H9 (cell line): ENCODE measurements around the gene SLCO3A1. TPM values are rescaled to one million over a fixed set of nuclear protein-coding genes. Genes with fewer than 3 reads are reported as not detected.

ENCODE experiments used
- DNase-seq: peaks from one replicate; pipeline ENCODE4 v3.0.0-alpha.2; 2017
- H2AFZ ChIP-seq: one replicate; pipeline ENCODE4 v1.6.1; 2013; ENCODE audit warnings: mild to moderate bottlenecking, low read length, control low read depth, moderate library complexity
- H2AK5ac ChIP-seq: 2 replicates; pipeline ENCODE4 v1.6.1; 2013; ENCODE audit warnings: low read length, control low read depth, mixed read lengths; ENCODE audit not compliant: insufficient read length
- H2BK120ac ChIP-seq: one replicate; pipeline ENCODE4 v1.6.1; 2013; ENCODE audit warnings: low read depth, mild to moderate bottlenecking, low read length, control low read depth, inconsistent platforms; ENCODE audit not compliant: poor library complexity, severe bottlenecking
- H2BK12ac ChIP-seq: 2 replicates; pipeline ENCODE4 v1.6.1; 2013; ENCODE audit warnings: low read length, control low read depth, mixed read lengths, low read depth; ENCODE audit not compliant: insufficient read length
- H2BK15ac ChIP-seq: 2 replicates; pipeline ENCODE4 v1.6.1; 2013; ENCODE audit warnings: low read depth, low read length, control low read depth
- H2BK20ac ChIP-seq: one replicate; pipeline ENCODE4 v1.6.1; 2013; ENCODE audit warnings: low read depth, mild to moderate bottlenecking, low read length, control low read depth, inconsistent platforms; ENCODE audit not compliant: poor library complexity, severe bottlenecking
- H2BK5ac ChIP-seq: 2 replicates; pipeline ENCODE4 v1.6.1; 2013; ENCODE audit warnings: low read length, control low read depth, mixed read lengths; ENCODE audit not compliant: insufficient read length
- H3K14ac ChIP-seq: 2 replicates; pipeline ENCODE4 v1.6.1; 2013; ENCODE audit warnings: low read length, control low read depth; ENCODE audit not compliant: insufficient read depth
- H3K18ac ChIP-seq: 2 replicates; pipeline ENCODE4 v1.6.1; 2013; ENCODE audit warnings: low read depth, mild to moderate bottlenecking, mixed read lengths, low read length, control low read depth; ENCODE audit not compliant: insufficient read length
- H3K23ac ChIP-seq: 2 replicates; pipeline ENCODE4 v1.6.1; 2013; ENCODE audit warnings: low read length, control low read depth, mixed read lengths, low read depth; ENCODE audit not compliant: insufficient read length
- H3K23me2 ChIP-seq: 2 replicates; pipeline ENCODE4 v1.6.1; 2013; ENCODE audit warnings: low read depth, mild to moderate bottlenecking, mixed read lengths, low read length, control low read depth; ENCODE audit not compliant: insufficient read length, poor library complexity, severe bottlenecking
- H3K27ac ChIP-seq: 2 replicates; pipeline ENCODE4 v1.5.1; 2013; ENCODE audit warnings: low read length, control low read depth, mixed read lengths, low read depth; ENCODE audit not compliant: insufficient read length
- H3K27me3 ChIP-seq: 2 replicates; pipeline ENCODE4 v1.6.1; 2013; ENCODE audit warnings: low read length, control low read depth, inconsistent platforms; ENCODE audit not compliant: insufficient read depth
- H3K4ac ChIP-seq: 2 replicates; pipeline ENCODE4 v1.6.1; 2013; ENCODE audit warnings: low read depth, mild to moderate bottlenecking, control low read depth, inconsistent platforms, low read length, moderate library complexity
- H3K4me1 ChIP-seq: 2 replicates; pipeline ENCODE4 v1.6.1; 2013; ENCODE audit warnings: low read length, control low read depth, inconsistent platforms; ENCODE audit not compliant: insufficient read depth
- H3K4me2 ChIP-seq: 2 replicates; pipeline ENCODE4 v1.6.1; 2013; ENCODE audit warnings: low read length, control low read depth, mixed read lengths; ENCODE audit not compliant: insufficient read length, insufficient read depth
- H3K56ac ChIP-seq: 2 replicates; pipeline ENCODE4 v1.6.1; 2013; ENCODE audit warnings: low read depth, mild to moderate bottlenecking, mixed read lengths, low read length, control low read depth; ENCODE audit not compliant: insufficient read length
- H3K79me1 ChIP-seq: 2 replicates; pipeline ENCODE4 v1.6.1; 2013; ENCODE audit warnings: low read depth, mild to moderate bottlenecking, moderate library complexity, low read length, control low read depth, inconsistent platforms; ENCODE audit not compliant: insufficient read depth, poor library complexity, severe bottlenecking
- H3K79me2 ChIP-seq: 2 replicates; pipeline ENCODE4 v1.6.1; 2013; ENCODE audit warnings: low read length, control low read depth, inconsistent platforms; ENCODE audit not compliant: insufficient read depth
- H3K9ac ChIP-seq: 2 replicates; pipeline ENCODE4 v1.6.1; 2013; ENCODE audit warnings: low read length, control low read depth, mixed read lengths; ENCODE audit not compliant: insufficient read length; ENCODE audit errors: extremely low read depth
- H3K9me3 ChIP-seq: one replicate; pipeline ENCODE4 v1.6.1; 2013; ENCODE audit warnings: low read depth, low read length, inconsistent platforms; ENCODE audit not compliant: control insufficient read depth
- H3T11ph ChIP-seq: one replicate; pipeline ENCODE4 v1.6.1; 2013; ENCODE audit warnings: mild to moderate bottlenecking, low read length, control low read depth, inconsistent platforms
- H4K20me1 ChIP-seq: one replicate; pipeline ENCODE4 v1.6.1; 2013; ENCODE audit not compliant: control insufficient read depth, insufficient read length, insufficient read depth
- H4K5ac ChIP-seq: 2 replicates; pipeline ENCODE4 v1.6.1; 2013; ENCODE audit warnings: low read depth, mild to moderate bottlenecking, mixed read lengths, low read length, control low read depth; ENCODE audit not compliant: insufficient read length
- H4K8ac ChIP-seq: replicated peaks from 2 replicates; pipeline ENCODE4 v1.6.1; 2013; ENCODE audit warnings: low read length, control low read depth, mixed read lengths, low read depth; ENCODE audit not compliant: insufficient read length
- H4K91ac ChIP-seq: 2 replicates; pipeline ENCODE4 v1.6.1; 2013; ENCODE audit warnings: low read depth, mild to moderate bottlenecking, moderate library complexity, mixed read lengths, low read length, control low read depth; ENCODE audit not compliant: insufficient read length
- H3K27ac Mint-ChIP-seq, 3 experiments: 2 replicates in 2 of 3; 3 replicates in 1 of 3; pipeline ENCODE4 v1.8.0; 2020 to 2021; ENCODE audit warnings: mixed read lengths in 3 of 3, mild to moderate bottlenecking in 1 of 3, moderate library complexity in 1 of 3
- H3K27me3 Mint-ChIP-seq: 2 replicates; pipeline ENCODE4 v1.8.0; 2021; ENCODE audit warnings: low read depth, mild to moderate bottlenecking, moderate library complexity, mixed read lengths
- H3K36me3 Mint-ChIP-seq, 3 experiments: 2 replicates in 2 of 3; 3 replicates in 1 of 3; pipeline ENCODE4 v1.8.0; 2020 to 2021; ENCODE audit warnings: low read depth in 3 of 3, mixed read lengths in 3 of 3; ENCODE audit not compliant: insufficient read depth in 1 of 3
- H3K4me1 Mint-ChIP-seq, 2 experiments: 2 replicates each; pipeline ENCODE4 v1.8.0; 2020; ENCODE audit warnings: mixed read lengths in 2 of 2
- H3K4me3 Mint-ChIP-seq, 2 experiments: 2 replicates in 1 of 2; 3 replicates in 1 of 2; pipeline ENCODE4 v1.8.0; 2020 to 2021; ENCODE audit warnings: mild to moderate bottlenecking in 2 of 2, mixed read lengths in 2 of 2, moderate library complexity in 1 of 2
- H3K9me3 Mint-ChIP-seq, 2 experiments: 2 replicates in 1 of 2; 3 replicates in 1 of 2; pipeline ENCODE4 v1.8.0; 2020; ENCODE audit warnings: mild to moderate bottlenecking in 2 of 2, mixed read lengths in 2 of 2, moderate library complexity in 1 of 2
- WGBS: extraction: QIAGEN DNeasy Blood & Tissue Kit; methylation state at CpG from one replicate; pipeline ENCODE4 v1.1.7; 2013; ENCODE audit warnings: missing lambda C conversion rate, low lambda C conversion rate, mixed read lengths; ENCODE audit not compliant: insufficient read length; ENCODE audit errors: extremely low coverage; 5-methylcytosine and 5-hydroxymethylcytosine counted together
- total RNA-seq: library from RNA; stranded (reverse); gene quantifications from 2 replicates; pipeline ENCODE4 v1.2.1, GENCODE V29; 2021
- TF ChIP-seq, protein P1 (sequence below): fragments of 200-600 bp; sonication (generic); conservative IDR thresholded peaks from 3 replicates; pipeline ENCODE4 v1.8.0; 2021; ENCODE audit warnings: antibody characterized with exemption, mild to moderate bottlenecking

Gene SLCO3A1
- total RNA-seq, 1 experiment from 2014 or later, result 9.4 TPM

DNA sequence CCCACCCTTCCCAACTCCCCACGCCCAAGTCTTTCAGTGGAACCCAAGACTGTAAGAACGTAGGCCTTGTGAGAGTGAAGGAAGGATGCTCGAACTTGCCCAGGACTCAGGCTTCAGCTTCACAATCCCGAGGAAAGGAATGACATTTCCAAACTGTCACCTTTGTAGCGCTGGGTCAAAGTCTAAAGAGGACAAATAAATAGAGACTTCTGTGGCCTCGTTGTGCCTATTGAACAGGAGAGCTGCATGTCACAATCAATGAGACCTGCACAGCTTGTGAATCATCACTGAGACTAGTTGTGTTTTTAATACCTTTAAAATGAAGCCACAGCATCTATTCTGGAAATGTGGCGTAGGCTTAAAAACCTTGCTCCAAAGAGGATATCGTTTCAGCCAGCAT lies 317.4 kb downstream of the SLCO3A1 start:
- H3K56ac ChIP-seq, result no peak overlapping the region
- no peak overlapping the region for H2BK5ac ChIP-seq
- no peak overlapping the region for H3K27ac ChIP-seq
- H3K18ac ChIP-seq, result no peak overlapping the region
- no peak overlapping the region for H3K27ac Mint-ChIP-seq
- H3K14ac ChIP-seq, result no peak overlapping the region
- no peak overlapping the region for H2BK120ac ChIP-seq
- no peaks in the 10 kb centered on the region for H4K20me1 ChIP-seq
- H4K91ac ChIP-seq, result no peak overlapping the region
- no peak overlapping the region for H3K23ac ChIP-seq
- no peak overlapping the region for H3T11ph ChIP-seq
- H3K36me3 Mint-ChIP-seq, result no peaks in the 10 kb centered on the region
- no peak overlapping the region for H3K4me2 ChIP-seq
- H3K9me3 ChIP-seq, result no peaks in the 10 kb centered on the region
- no peaks in the 10 kb centered on the region for H3K4me1 ChIP-seq
- no CpG with 5 or more reads among the region's 8 CpGs for WGBS
- H3K9me3 Mint-ChIP-seq, result peaks cover 0 to 3% of the 10 kb centered on the region in 2 experiments; a peak in 1 of 5 replicates
- TF ChIP-seq, protein P1, sequence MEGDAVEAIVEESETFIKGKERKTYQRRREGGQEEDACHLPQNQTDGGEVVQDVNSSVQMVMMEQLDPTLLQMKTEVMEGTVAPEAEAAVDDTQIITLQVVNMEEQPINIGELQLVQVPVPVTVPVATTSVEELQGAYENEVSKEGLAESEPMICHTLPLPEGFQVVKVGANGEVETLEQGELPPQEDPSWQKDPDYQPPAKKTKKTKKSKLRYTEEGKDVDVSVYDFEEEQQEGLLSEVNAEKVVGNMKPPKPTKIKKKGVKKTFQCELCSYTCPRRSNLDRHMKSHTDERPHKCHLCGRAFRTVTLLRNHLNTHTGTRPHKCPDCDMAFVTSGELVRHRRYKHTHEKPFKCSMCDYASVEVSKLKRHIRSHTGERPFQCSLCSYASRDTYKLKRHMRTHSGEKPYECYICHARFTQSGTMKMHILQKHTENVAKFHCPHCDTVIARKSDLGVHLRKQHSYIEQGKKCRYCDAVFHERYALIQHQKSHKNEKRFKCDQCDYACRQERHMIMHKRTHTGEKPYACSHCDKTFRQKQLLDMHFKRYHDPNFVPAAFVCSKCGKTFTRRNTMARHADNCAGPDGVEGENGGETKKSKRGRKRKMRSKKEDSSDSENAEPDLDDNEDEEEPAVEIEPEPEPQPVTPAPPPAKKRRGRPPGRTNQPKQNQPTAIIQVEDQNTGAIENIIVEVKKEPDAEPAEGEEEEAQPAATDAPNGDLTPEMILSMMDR, result no peak
- no peak overlapping the region for H2AFZ ChIP-seq
- no peak overlapping the region for H4K8ac ChIP-seq
- no peaks in the 10 kb centered on the region; the same call in 1 of the 2 replicates for H3K27me3 ChIP-seq
- H3K79me2 ChIP-seq, result no peaks in the 10 kb centered on the region
- no peak overlapping the region for H3K4me3 Mint-ChIP-seq
- no peak overlapping the region for H2BK15ac ChIP-seq
- no peak overlapping the region for H2BK20ac ChIP-seq
- no peaks in the 10 kb centered on the region for H3K79me1 ChIP-seq
- H3K4ac ChIP-seq, result no peak overlapping the region
- H3K27me3 Mint-ChIP-seq, result peaks cover 12% of the 10 kb centered on the region; the same call in 1 of the 2 replicates
- H4K5ac ChIP-seq, result no peak overlapping the region
- H2AK5ac ChIP-seq, result no peak overlapping the region
- H2BK12ac ChIP-seq, result no peak overlapping the region
- H3K4me1 Mint-ChIP-seq, result peaks cover 7% of the 10 kb centered on the region in 2 experiments
- no peak for DNase-seq
- H3K9ac ChIP-seq, result no peak overlapping the region
- no peaks in the 10 kb centered on the region for H3K23me2 ChIP-seq
